ENCODE results near the gene NPW. TPM values are rescaled to one million over a fixed set of nuclear protein-coding genes. Genes with fewer than 3 reads are reported as not detected.

The NPW gene
- total and polyA plus RNA-seq, 8 donors = 0.94 to 5.4 (median 2.7) TPM

- Histone ChIP-seq H3K4me1 (peaks cover 17 to 66% of the 10 kb centered on the region in 2 donors), H3K27me3 (peaks cover 0 to 53% of the 10 kb centered on the region in 2 donors), H3K36me3 (peaks cover 0 to 17% of the 10 kb centered on the region in 2 donors), H3K9me3 (no peaks in the 10 kb centered on the region), H3K4me3 (peak within 1 kb of the TSS; percentile 48 to 67), H3K27ac (peak within 1 kb of the TSS; percentile 56 to 68)
- ATAC-seq = peak; percentile 25
- no peak for TF ChIP-seq CTCF (IDR thresholded peaks at IDR 0.05)
- DNase-seq = peak in 1 of 4 donors; percentile 84
- intact Hi-C loops (cut with DNase I) = no loop called here
Measured at GRCh38 chr16:2026461-2027023, 7.0 kb downstream of the NPW start, which contains the start of gene NHERF2. TSS of gene NHERF2 (plus strand) at chr16:2026902. CDS start at chr16:2027006, 104 bp downstream.

- ATAC-seq (no peak), DNase-seq (peak in 1 of 4 donors; percentile 80)
- intact Hi-C loops (cut with DNase I) = no loop called here
- H3K36me3 ChIP-seq = peaks cover 0 to 17% of the 10 kb centered on the region in 2 donors
- H3K4me3 ChIP-seq = peak overlapping the region; percentile 48 to 67
- peak overlapping the region; percentile 56 to 68 for H3K27ac ChIP-seq
- no peaks in the 10 kb centered on the region for H3K9me3 ChIP-seq
- peaks cover 0 to 46% of the 10 kb centered on the region in 2 donors for H3K27me3 ChIP-seq
- H3K4me1 ChIP-seq = peaks cover 17 to 74% of the 10 kb centered on the region in 2 donors
- no peak for TF ChIP-seq CTCF (IDR thresholded peaks at IDR 0.05)
Measured at GRCh38 chr16:2027024-2028010, 7.7 kb downstream of the NPW start.

GRCh38 chr16:2028146-2028545, 8.6 kb downstream of the NPW start:
- no peak for TF ChIP-seq CTCF (IDR thresholded peaks at IDR 0.05)
- Histone ChIP-seq H3K27ac (peak overlapping the region in 1 of 2 donors; percentile 68), H3K27me3 (peaks cover 0 to 42% of the 10 kb centered on the region in 2 donors), H3K4me3 (peak overlapping the region; percentile 48 to 67), H3K4me1 (peaks cover 19 to 74% of the 10 kb centered on the region in 2 donors), H3K36me3 (peaks cover 0 to 17% of the 10 kb centered on the region in 2 donors), H3K9me3 (no peaks in the 10 kb centered on the region)
- intact Hi-C loops (cut with DNase I) = no loop called here
- DNase-seq (no peak), ATAC-seq (no peak)

- Histone ChIP-seq H3K9me3 (no peaks in the 10 kb centered on the region), H3K27me3 (peaks cover 0 to 42% of the 10 kb centered on the region in 2 donors), H3K27ac (peak overlapping the region in 1 of 2 donors; percentile 85), H3K36me3 (peaks cover 0 to 17% of the 10 kb centered on the region in 2 donors), H3K4me1 (peaks cover 21 to 74% of the 10 kb centered on the region in 2 donors), H3K4me3 (peak overlapping the region; percentile 48 to 67)
- no peak for TF ChIP-seq CTCF (IDR thresholded peaks at IDR 0.05)
- intact Hi-C loops (cut with DNase I) = no loop called here
- ATAC-seq (no peak), DNase-seq (no peak)
Measured at GRCh38 chr16:2028620-2029220, 9.1 kb downstream of the NPW start.

Measured in left lung (tissue), 10 donors.